Nucleus accumbens (tissue), 56 donors: Measurements from ENCODE around the gene SPTBN5.

Source experiments
- DNase-seq, 56 donors: peaks; one replicate each; lab custom pipeline; 2025; lab: John Stamatoyannopoulos, UW

The SPTBN5 gene

GRCh38 chr15:41886741-41887140 lies 7.1 kb downstream of the SPTBN5 start:
- DNase-seq, result no peak

- no peak for DNase-seq
These were observed 8.0 kb downstream of the SPTBN5 start for GRCh38 chr15:41885841-41886240.

DNA sequence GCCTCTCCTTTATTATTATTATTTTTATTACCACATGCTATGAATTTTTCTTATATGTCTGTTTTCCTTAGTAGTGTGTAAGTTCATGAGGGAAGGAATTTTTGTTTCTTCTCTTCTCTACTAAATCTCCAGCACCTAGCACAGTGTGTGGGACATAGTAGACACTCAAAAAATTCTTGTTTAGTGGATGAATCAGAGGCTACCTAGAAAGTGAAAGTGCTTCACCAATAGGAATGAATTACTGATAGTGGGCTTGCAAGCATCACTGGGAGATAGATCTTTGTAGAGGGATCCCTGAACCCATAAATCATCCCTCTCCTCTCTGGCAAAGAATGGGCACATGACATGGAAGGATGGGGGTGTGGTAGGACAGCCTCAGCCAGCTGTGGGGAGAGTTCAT lies 8.5 kb downstream of the SPTBN5 start:
- DNase-seq, result no peak

- DNase-seq, result no peak
These were observed 9.4 kb downstream of the SPTBN5 start for GRCh38 chr15:41884458-41884857.

GRCh38 chr15:41883484-41883825 lies 10.4 kb downstream of the SPTBN5 start:
- no peak for DNase-seq

DNA sequence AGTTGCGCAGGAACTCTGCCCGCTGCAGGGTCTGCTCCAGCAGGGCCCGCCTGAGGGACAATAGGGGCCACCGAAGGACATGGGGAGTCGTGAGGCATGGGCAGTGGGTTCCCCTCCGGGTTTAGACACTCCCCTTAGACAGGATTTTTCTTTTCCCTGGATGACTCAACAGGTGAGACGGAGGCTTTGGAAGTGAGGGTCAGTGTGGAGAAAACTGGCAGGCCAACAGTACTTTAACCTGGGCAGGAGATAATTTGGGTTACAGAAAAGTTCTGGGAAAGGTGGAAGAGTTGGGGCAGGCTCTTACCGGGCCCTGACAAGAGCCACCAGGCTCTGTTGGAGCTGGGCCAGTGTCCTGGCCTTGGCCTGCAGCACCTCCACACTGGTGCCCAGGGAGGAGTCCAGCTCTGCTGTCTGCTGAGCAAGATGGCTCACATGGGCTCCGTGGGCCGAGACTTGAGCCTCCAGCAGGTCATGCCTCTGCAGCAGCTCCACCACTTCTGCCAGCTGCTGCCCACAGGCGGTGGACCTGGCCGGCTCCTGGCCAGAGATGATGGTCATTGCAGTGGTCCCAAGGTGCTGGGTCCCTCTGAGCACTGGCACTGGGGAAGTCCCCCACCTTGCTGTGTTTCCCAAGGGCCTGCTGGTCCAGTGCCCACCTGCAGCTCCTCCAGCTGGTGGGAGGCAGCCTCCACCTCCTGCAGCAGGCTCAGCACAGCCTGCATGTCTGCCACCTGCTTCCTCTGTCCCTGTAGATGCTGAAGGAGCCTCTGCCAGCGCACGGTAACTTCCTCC lies 11.0 kb downstream of the SPTBN5 start:
- no peak for DNase-seq

GRCh38 chr15:41881920-41882688 lies 11.7 kb downstream of the SPTBN5 start:
- peak in 1 of 56 donors; percentile 39 for DNase-seq

DNA sequence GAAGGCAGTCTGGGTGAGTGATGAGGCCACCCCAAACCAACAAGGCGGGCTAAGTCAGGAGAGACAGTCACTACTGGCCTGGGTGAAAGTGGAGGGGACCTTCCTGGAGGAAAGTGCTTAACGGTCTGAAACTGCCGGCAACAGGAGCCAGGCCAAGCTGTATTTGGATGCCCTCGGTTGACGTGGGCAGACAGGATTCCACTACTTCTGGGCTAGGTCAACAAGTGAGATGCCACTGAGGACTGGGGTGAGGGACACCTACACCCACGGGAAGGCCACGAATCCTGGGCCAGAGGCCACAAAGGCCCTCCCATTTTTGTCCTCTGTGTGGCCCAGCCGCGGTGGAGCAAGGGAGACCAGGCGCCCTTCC lies 12.3 kb downstream of the SPTBN5 start:
- no peak for DNase-seq

DNA sequence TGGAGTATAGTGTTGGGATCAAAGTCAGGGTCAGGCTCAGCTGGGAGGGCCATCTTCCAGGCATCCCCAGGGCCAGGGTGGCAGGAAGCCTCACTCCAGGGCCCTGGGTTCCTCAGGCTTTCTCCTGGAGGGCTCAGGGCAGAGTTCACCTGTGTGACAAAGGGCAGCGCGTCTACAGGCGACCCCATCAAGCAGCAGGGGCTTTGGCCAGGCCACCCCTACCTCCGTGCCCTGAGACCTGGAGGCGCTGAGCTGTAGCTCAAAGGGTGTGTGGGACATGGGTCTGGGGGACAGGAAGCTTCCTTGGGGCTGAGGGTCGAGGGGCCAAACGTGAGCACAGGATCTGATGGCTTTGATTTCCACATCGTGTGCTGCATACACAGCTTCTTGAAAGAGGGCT lies 12.8 kb downstream of the SPTBN5 start:
- no peak for DNase-seq

GRCh38 chr15:41880156-41880877 lies 13.5 kb downstream of the SPTBN5 start:
- DNase-seq, result no peak

DNA sequence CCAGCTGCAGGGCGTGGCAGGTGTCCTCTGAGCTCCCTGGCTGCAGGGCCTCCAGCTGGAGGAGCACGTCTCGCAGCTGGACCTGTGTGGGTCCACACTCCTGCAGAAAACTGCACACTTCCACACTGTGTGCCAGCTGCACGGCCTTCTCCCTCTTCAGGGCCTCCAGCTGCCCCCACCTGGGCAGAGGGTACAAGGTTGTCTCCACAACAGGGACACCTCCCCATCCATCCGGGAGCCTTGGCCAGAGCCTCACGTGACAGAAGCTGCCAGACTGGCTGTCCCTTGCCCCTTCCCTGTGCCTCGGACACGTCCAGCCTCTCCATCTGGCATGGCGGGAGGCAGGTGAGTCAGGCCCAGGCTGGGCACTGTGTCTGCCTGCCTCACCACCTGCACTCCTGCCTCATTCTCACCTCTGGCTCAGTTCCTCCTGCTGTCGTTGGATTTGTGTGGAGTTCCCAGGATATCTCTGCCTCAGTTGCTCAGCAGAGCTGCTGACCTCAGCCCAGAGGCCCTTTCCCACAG lies 14.5 kb downstream of the SPTBN5 start:
- DNase-seq, result no peak

DNA sequence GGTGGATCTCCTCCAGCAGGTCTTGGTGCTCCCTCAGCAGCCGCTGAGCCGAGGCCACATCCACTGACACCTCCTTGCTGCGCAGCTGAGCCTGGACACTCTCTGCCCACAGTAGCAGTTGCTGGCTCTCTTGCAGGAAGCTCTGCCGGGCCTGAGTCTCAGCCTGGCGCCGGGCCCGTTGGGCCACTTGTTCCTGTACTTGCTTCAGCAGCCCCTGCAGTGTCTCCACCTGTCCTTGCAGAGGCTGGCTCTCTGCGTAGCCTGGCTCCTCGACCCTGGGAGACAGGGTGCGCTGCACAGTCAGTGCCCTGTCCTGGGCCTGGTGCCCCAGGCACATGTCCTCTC lies 15.5 kb downstream of the SPTBN5 start:
- DNase-seq, result peak in 1 of 56 donors; percentile 33

GRCh38 chr15:41877631-41878354 lies 16.1 kb downstream of the SPTBN5 start:
- DNase-seq, result no peak

- DNase-seq, result no peak
These were observed 17.2 kb downstream of the SPTBN5 start for GRCh38 chr15:41876689-41877088.

- DNase-seq, result no peak
These were observed 17.8 kb downstream of the SPTBN5 start for GRCh38 chr15:41876007-41876406.

- no peak for DNase-seq
These were observed 19.1 kb downstream of the SPTBN5 start for GRCh38 chr15:41874736-41875135.

DNA sequence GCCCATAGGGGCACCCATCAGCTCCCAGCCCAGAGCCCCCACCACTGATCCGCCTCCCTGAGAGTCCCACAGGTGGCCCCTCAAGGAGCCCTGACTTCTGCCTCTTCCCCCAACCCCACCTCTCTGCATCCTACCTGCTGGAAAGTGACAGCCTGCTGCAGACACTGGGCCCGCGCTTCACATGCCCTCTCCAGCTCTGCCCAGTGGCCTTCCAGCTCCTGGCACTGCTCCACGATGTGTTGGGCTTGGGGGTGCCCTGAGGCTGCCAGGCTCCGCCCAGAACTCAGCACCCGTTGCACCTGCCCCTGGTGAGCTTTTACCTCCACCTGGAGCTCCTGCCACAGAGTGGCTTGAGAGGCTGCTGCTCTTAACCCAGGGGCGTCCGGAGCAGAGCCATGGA lies 20.1 kb downstream of the SPTBN5 start:
- DNase-seq, result no peak

- peak in 2 of 56 donors; percentile 4 to 12 for DNase-seq
These were observed 21.6 kb downstream of the SPTBN5 start for GRCh38 chr15:41872166-41872747.

- DNase-seq, result no peak
These were observed 22.5 kb downstream of the SPTBN5 start for GRCh38 chr15:41871175-41871905.

DNA sequence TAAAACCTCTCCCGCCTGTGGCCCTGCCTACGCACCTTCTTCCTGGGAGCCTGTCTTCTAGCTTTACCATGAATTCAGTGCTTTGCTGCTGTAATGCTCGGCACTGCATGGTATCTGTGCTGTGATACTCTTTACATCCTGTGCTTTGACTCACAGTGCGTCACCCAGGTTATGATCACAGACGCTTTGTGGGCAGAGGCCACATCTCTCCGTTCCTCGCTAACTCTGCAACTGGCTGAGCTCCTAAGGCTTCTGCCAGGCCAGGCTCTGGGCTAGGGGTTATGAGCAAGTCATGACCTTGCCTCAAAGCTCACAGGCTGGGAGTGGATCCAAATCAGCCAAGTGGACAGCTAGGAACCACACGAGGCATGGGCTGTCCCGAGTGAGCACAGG lies 23.2 kb downstream of the SPTBN5 start:
- no peak for DNase-seq
